ENCODE measurements around the gene SCGN. TPM values are rescaled to one million over a fixed set of nuclear protein-coding genes. Genes with fewer than 3 reads are reported as not detected.

SCGN gene
- total RNA-seq, 1 experiment from 2014 or later: not detected

DNA sequence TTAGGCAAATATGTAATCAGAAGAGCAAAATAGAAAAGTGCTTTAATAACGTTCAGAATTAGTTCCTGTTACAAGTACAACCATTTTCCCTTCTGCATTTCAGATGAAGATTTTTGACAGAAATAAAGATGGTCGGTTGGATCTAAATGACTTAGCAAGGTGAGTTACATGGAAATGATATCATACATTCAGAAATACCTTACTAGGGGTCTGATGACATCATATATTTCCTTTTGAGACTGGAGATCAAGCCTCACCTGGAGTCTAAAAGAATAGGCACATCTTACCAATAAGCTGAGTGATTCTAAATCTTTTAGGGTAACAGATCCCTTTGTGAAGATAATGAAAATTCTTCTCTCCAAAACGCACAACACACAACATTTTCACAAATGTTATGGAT is 29.8 kb downstream of the SCGN start:
- Histone ChIP-seq H3K9me2 (replicated peaks; ENCODE audit: insufficient read depth, low read length) (no peaks in the 10 kb centered on the region), H3K4me2 (ENCODE audit: low read depth, low read length, poor library complexity, severe bottlenecking) (no peak overlapping the region), H3K4me3 (ENCODE audit: low read length) (no peak overlapping the region), H2AFZ (ENCODE audit: low read length) (no peak overlapping the region), H3K36me3 (ENCODE audit: insufficient read depth, low read length) (no peaks in the 10 kb centered on the region), H4K20me1 (ENCODE audit: insufficient read depth, low read depth, low read length) (no peaks in the 10 kb centered on the region), H3K27me3 (ENCODE audit: low read length) (no peaks in the 10 kb centered on the region), H3K4me1 (ENCODE audit: low read length) (no peaks in the 10 kb centered on the region), H3K27ac (ENCODE audit: low read length) (no peak overlapping the region), H3K79me2 (ENCODE audit: low read length) (no peaks in the 10 kb centered on the region), H3K9me3 (ENCODE audit: low read length) (no peaks in the 10 kb centered on the region), H3K9ac (ENCODE audit: low read length) (no peak overlapping the region)
- DNase-seq: no peak

DNA sequence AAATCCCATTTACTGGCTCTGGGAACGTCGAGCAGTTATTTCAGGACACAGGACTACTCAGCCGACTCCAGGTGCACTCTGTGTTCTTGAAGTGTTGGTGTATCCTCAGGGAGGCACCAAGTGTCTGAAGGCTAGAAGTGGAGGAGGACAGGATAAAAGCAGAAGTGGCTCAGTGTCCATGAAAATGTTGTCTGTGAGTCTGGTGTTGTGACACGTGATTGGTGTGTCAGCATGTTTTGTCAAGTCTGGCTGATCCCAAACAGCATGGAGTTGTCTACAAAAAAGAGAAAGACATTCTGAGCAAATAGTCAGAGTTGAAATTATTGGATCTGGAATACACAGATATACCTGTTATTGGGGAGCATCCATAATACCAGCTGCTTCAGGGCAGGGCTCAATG is 30.3 kb downstream of the SCGN start:
- H3K27ac ChIP-seq (ENCODE audit: low read length): no peak overlapping the region
- H3K36me3 ChIP-seq (ENCODE audit: insufficient read depth, low read length): no peaks in the 10 kb centered on the region
- no peak overlapping the region for H2AFZ ChIP-seq (ENCODE audit: low read length)
- no peaks in the 10 kb centered on the region for H3K9me3 ChIP-seq (ENCODE audit: low read length)
- H3K79me2 ChIP-seq (ENCODE audit: low read length): no peaks in the 10 kb centered on the region
- H3K4me1 ChIP-seq (ENCODE audit: low read length): no peaks in the 10 kb centered on the region
- H3K9ac ChIP-seq (ENCODE audit: low read length): no peak overlapping the region
- H4K20me1 ChIP-seq (ENCODE audit: insufficient read depth, low read depth, low read length): no peaks in the 10 kb centered on the region
- no peaks in the 10 kb centered on the region for H3K27me3 ChIP-seq (ENCODE audit: low read length)
- no peak for DNase-seq
- H3K4me3 ChIP-seq (ENCODE audit: low read length): no peak overlapping the region
- no peaks in the 10 kb centered on the region for H3K9me2 ChIP-seq (replicated peaks; ENCODE audit: insufficient read depth, low read length)
- no peak overlapping the region for H3K4me2 ChIP-seq (ENCODE audit: low read depth, low read length, poor library complexity, severe bottlenecking)

- no peak overlapping the region for H3K4me2 ChIP-seq (ENCODE audit: low read depth, low read length, poor library complexity, severe bottlenecking)
- no peak overlapping the region for H3K27ac ChIP-seq (ENCODE audit: low read length)
- H3K9ac ChIP-seq (ENCODE audit: low read length): no peak overlapping the region
- no peaks in the 10 kb centered on the region for H3K27me3 ChIP-seq (ENCODE audit: low read length)
- H4K20me1 ChIP-seq (ENCODE audit: insufficient read depth, low read depth, low read length): no peaks in the 10 kb centered on the region
- no peak overlapping the region for H2AFZ ChIP-seq (ENCODE audit: low read length)
- no peaks in the 10 kb centered on the region for H3K9me2 ChIP-seq (replicated peaks; ENCODE audit: insufficient read depth, low read length)
- no peak for DNase-seq
- no peak overlapping the region for H3K4me3 ChIP-seq (ENCODE audit: low read length)
- no peaks in the 10 kb centered on the region for H3K4me1 ChIP-seq (ENCODE audit: low read length)
- H3K36me3 ChIP-seq (ENCODE audit: insufficient read depth, low read length): no peaks in the 10 kb centered on the region
- H3K79me2 ChIP-seq (ENCODE audit: low read length): no peaks in the 10 kb centered on the region
- H3K9me3 ChIP-seq (ENCODE audit: low read length): no peaks in the 10 kb centered on the region
Observed at GRCh38 chr6:25684565-25684964, 32.5 kb downstream of the SCGN start.

DNA sequence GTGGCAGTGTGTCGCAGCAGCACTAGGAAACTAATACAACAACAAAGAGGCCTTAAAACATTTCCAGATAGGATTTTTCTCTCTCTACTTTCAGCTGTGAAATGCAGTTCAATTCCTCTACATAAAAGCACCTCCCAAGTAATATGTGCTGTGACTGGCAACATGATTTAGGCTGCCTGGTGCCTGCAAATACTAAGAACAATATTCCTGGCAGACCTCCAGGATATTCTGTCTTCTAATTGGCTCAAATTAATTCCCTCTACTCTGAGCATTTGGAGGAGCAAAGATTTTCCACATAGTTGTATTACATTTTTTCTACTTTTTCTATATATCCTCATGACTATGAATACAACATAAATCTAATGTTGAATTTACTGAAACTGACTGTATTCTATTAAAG is 33.2 kb downstream of the SCGN start:
- H3K4me3 ChIP-seq (ENCODE audit: low read length): no peak overlapping the region
- H3K9me3 ChIP-seq (ENCODE audit: low read length): no peaks in the 10 kb centered on the region

GRCh38 chr6:25685896-25686295 is 33.9 kb downstream of the SCGN start:
- Histone ChIP-seq H3K9me2 (replicated peaks; ENCODE audit: insufficient read depth, low read length) (no peaks in the 10 kb centered on the region), H3K9ac (ENCODE audit: low read length) (no peak overlapping the region), H3K4me3 (ENCODE audit: low read length) (no peak overlapping the region), H2AFZ (ENCODE audit: low read length) (no peak overlapping the region), H3K27me3 (ENCODE audit: low read length) (no peaks in the 10 kb centered on the region), H3K36me3 (ENCODE audit: insufficient read depth, low read length) (no peaks in the 10 kb centered on the region), H3K9me3 (ENCODE audit: low read length) (no peaks in the 10 kb centered on the region), H3K4me2 (ENCODE audit: low read depth, low read length, poor library complexity, severe bottlenecking) (no peak overlapping the region), H3K79me2 (ENCODE audit: low read length) (no peaks in the 10 kb centered on the region), H4K20me1 (ENCODE audit: insufficient read depth, low read depth, low read length) (no peaks in the 10 kb centered on the region), H3K27ac (ENCODE audit: low read length) (no peak overlapping the region), H3K4me1 (ENCODE audit: low read length) (no peaks in the 10 kb centered on the region)
- no peak for DNase-seq

More for the DNA sequence above, 33.2 kb downstream of the SCGN start:
- H3K4me2 ChIP-seq (ENCODE audit: low read depth, low read length, poor library complexity, severe bottlenecking): no peak overlapping the region
- H3K9me2 ChIP-seq (replicated peaks; ENCODE audit: insufficient read depth, low read length): no peaks in the 10 kb centered on the region
- no peak overlapping the region for H3K27ac ChIP-seq (ENCODE audit: low read length)
- H2AFZ ChIP-seq (ENCODE audit: low read length): no peak overlapping the region
- no peaks in the 10 kb centered on the region for H4K20me1 ChIP-seq (ENCODE audit: insufficient read depth, low read depth, low read length)
- no peaks in the 10 kb centered on the region for H3K79me2 ChIP-seq (ENCODE audit: low read length)
- no peak overlapping the region for H3K9ac ChIP-seq (ENCODE audit: low read length)
- H3K4me1 ChIP-seq (ENCODE audit: low read length): no peaks in the 10 kb centered on the region
- H3K27me3 ChIP-seq (ENCODE audit: low read length): no peaks in the 10 kb centered on the region
- no peaks in the 10 kb centered on the region for H3K36me3 ChIP-seq (ENCODE audit: insufficient read depth, low read length)
- DNase-seq: no peak

- Histone ChIP-seq H3K27ac (ENCODE audit: low read length) (no peak overlapping the region), H3K9me2 (replicated peaks; ENCODE audit: insufficient read depth, low read length) (no peaks in the 10 kb centered on the region), H2AFZ (ENCODE audit: low read length) (no peak overlapping the region), H3K9ac (ENCODE audit: low read length) (no peak overlapping the region), H3K79me2 (ENCODE audit: low read length) (no peaks in the 10 kb centered on the region), H3K4me3 (ENCODE audit: low read length) (no peak overlapping the region), H3K9me3 (ENCODE audit: low read length) (no peaks in the 10 kb centered on the region), H3K27me3 (ENCODE audit: low read length) (no peaks in the 10 kb centered on the region), H4K20me1 (ENCODE audit: insufficient read depth, low read depth, low read length) (no peaks in the 10 kb centered on the region), H3K4me2 (ENCODE audit: low read depth, low read length, poor library complexity, severe bottlenecking) (no peak overlapping the region), H3K4me1 (ENCODE audit: low read length) (no peaks in the 10 kb centered on the region), H3K36me3 (ENCODE audit: insufficient read depth, low read length) (no peaks in the 10 kb centered on the region)
- no peak for DNase-seq
Observed at GRCh38 chr6:25686856-25687255, 34.8 kb downstream of the SCGN start.

DNA sequence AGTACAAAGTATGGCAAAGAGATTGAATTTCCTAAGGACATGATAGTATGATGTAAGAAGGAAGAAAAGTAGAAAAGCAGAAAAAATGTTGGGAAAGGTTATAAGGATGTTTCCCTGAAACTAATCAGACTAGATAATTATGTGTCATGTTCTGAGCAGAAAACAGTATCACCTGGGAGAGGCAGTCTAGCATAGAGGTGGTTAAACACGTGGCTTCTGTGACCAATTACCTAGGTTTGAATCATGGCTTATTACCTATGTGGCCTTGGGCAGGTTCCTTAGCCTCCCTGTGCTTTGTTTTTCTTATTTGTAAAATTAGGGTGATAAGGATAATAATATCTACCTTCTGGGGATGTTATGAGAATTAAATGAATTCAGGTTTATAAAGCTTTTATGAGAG is 38.0 kb downstream of the SCGN start:
- Histone ChIP-seq H4K20me1 (ENCODE audit: insufficient read depth, low read depth, low read length) (no peaks in the 10 kb centered on the region), H3K4me1 (ENCODE audit: low read length) (no peaks in the 10 kb centered on the region), H3K79me2 (ENCODE audit: low read length) (no peaks in the 10 kb centered on the region), H3K27ac (ENCODE audit: low read length) (no peak overlapping the region), H3K9ac (ENCODE audit: low read length) (no peak overlapping the region), H3K9me3 (ENCODE audit: low read length) (no peaks in the 10 kb centered on the region), H3K27me3 (ENCODE audit: low read length) (no peaks in the 10 kb centered on the region), H3K4me2 (ENCODE audit: low read depth, low read length, poor library complexity, severe bottlenecking) (no peak overlapping the region), H2AFZ (ENCODE audit: low read length) (no peak overlapping the region), H3K36me3 (ENCODE audit: insufficient read depth, low read length) (no peaks in the 10 kb centered on the region), H3K9me2 (replicated peaks; ENCODE audit: insufficient read depth, low read length) (no peaks in the 10 kb centered on the region), H3K4me3 (ENCODE audit: low read length) (no peak overlapping the region)
- no peak for DNase-seq

DNA sequence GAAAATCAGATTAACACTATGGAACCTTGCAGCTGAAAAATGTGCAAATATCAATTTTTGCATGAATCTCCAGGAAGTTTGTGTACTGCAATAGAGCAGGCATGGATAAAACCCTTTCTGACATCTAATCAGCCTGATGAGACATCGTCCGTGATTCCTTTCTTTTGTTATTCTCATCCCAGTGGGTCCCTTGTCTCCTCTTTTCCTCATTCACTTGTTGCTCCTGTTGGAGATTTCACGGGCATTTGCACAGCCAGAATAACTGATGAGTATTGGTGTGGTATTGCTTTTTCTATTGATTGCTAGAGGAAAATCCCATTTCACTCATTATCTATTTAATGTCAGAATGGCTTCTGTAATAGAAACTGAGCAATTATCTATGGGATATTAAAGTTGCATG is 39.9 kb downstream of the SCGN start:
- Histone ChIP-seq H3K9ac (ENCODE audit: low read length) (no peak overlapping the region), H3K4me2 (ENCODE audit: low read depth, low read length, poor library complexity, severe bottlenecking) (no peak overlapping the region), H3K9me2 (replicated peaks; ENCODE audit: insufficient read depth, low read length) (no peaks in the 10 kb centered on the region), H3K27ac (ENCODE audit: low read length) (no peak overlapping the region), H3K4me3 (ENCODE audit: low read length) (no peak overlapping the region), H3K9me3 (ENCODE audit: low read length) (no peaks in the 10 kb centered on the region), H3K36me3 (ENCODE audit: insufficient read depth, low read length) (no peaks in the 10 kb centered on the region), H3K79me2 (ENCODE audit: low read length) (no peaks in the 10 kb centered on the region), H4K20me1 (ENCODE audit: insufficient read depth, low read depth, low read length) (no peaks in the 10 kb centered on the region), H3K4me1 (ENCODE audit: low read length) (no peaks in the 10 kb centered on the region), H2AFZ (ENCODE audit: low read length) (no peak overlapping the region), H3K27me3 (ENCODE audit: low read length) (no peaks in the 10 kb centered on the region)
- DNase-seq: no peak

GRCh38 chr6:25692472-25692871 is 40.5 kb downstream of the SCGN start:
- Histone ChIP-seq H3K4me3 (ENCODE audit: low read length) (no peak overlapping the region), H3K79me2 (ENCODE audit: low read length) (no peaks in the 10 kb centered on the region)
- no peak for DNase-seq

More at GRCh38 chr6:25692472-25692871, 40.5 kb downstream of the SCGN start:
- H4K20me1 ChIP-seq (ENCODE audit: insufficient read depth, low read depth, low read length): no peaks in the 10 kb centered on the region
- no peak overlapping the region for H3K27ac ChIP-seq (ENCODE audit: low read length)
- H3K36me3 ChIP-seq (ENCODE audit: insufficient read depth, low read length): no peaks in the 10 kb centered on the region
- no peaks in the 10 kb centered on the region for H3K27me3 ChIP-seq (ENCODE audit: low read length)
- H3K9me3 ChIP-seq (ENCODE audit: low read length): no peaks in the 10 kb centered on the region
- no peaks in the 10 kb centered on the region for H3K9me2 ChIP-seq (replicated peaks; ENCODE audit: insufficient read depth, low read length)
- H3K9ac ChIP-seq (ENCODE audit: low read length): no peak overlapping the region
- no peak overlapping the region for H3K4me2 ChIP-seq (ENCODE audit: low read depth, low read length, poor library complexity, severe bottlenecking)
- H2AFZ ChIP-seq (ENCODE audit: low read length): no peak overlapping the region
- H3K4me1 ChIP-seq (ENCODE audit: low read length): no peaks in the 10 kb centered on the region

Data from Karpas-422 (cell line).